B cell (primary cell): Measurements from ENCODE around the gene METTL26. TPM values are rescaled to one million over a fixed set of nuclear protein-coding genes. Genes with fewer than 3 reads are reported as not detected.

Experiments
- ATAC-seq: fragments of 200-7000 bp; cut with Tn5 transposase; one replicate; pipeline ENCODE4 v1.10.0; 2021; ENCODE audit warnings: low read depth, mild to moderate bottlenecking, moderate number of reproducible peaks, moderate library complexity
- CTCF ChIA-PET: fragments of 350-600 bp; sonication (Branson Sonifier 250); formaldehyde crosslinking; loops from one replicate; lab custom pipeline; 2021; ENCODE audit warnings: antibody characterized with exemption, inconsistent platforms; lab: Charles Lee
- POLR2A ChIA-PET: fragments of 350-600 bp; sonication (Branson Sonifier 250); formaldehyde crosslinking; loops from one replicate; lab custom pipeline; 2021; ENCODE audit warnings: antibody characterized with exemption; lab: Charles Lee
- DNase-seq: peaks from one replicate; pipeline ENCODE4 v3.0.0; 2013
- H2AFZ ChIP-seq: 2 replicates; pipeline ENCODE4 v1.6.1; 2012; ENCODE audit warnings: mild to moderate bottlenecking, low read depth, low read length; ENCODE audit not compliant: insufficient read depth, poor library complexity, severe bottlenecking
- H3K27ac ChIP-seq, 2 donors: 1 replicate in 1 of 2; 2 replicates in 1 of 2; pipeline ENCODE4 v1.5.1; 2012 to 2013; ENCODE audit warnings: low read length in 2 of 2, mild to moderate bottlenecking in 2 of 2, moderate library complexity in 1 of 2
- H3K27me3 ChIP-seq, 4 experiments: fragments of 200-600 bp in 1 of 4; sonication (generic) in 1 of 4; replicated peaks in 1 of 4; 1 replicate in 2 of 4; 2 replicates in 2 of 4; pipeline versions ENCODE4 v1.6.1 to v1.7.0; 2013 to 2016; ENCODE audit warnings: low read length in 3 of 4, mild to moderate bottlenecking in 2 of 4, mixed read lengths in 1 of 4, moderate library complexity in 1 of 4; ENCODE audit not compliant: insufficient read depth in 4 of 4, control insufficient read depth in 3 of 4; ENCODE audit errors: control extremely low read depth in 1 of 4
- H3K36me3 ChIP-seq, 2 experiments: replicated peaks in 1 of 2; 1 replicate in 1 of 2; 2 replicates in 1 of 2; pipeline versions ENCODE4 v1.6.1 to v1.7.1; 2013; ENCODE audit warnings: low read length in 1 of 2; ENCODE audit not compliant: insufficient read depth in 2 of 2, control insufficient read depth in 1 of 2; ENCODE audit errors: control extremely low read depth in 1 of 2, extremely low read depth in 1 of 2
- H3K4me1 ChIP-seq, 2 donors: fragments of 200-600 bp in 1 of 2; sonication (generic) in 1 of 2; 1 replicate in 1 of 2; 2 replicates in 1 of 2; pipeline versions ENCODE4 v1.5.1 to v1.6.1; 2013 to 2017; ENCODE audit warnings: low read length in 2 of 2; ENCODE audit not compliant: control insufficient read depth in 2 of 2, insufficient read depth in 2 of 2
- H3K4me2 ChIP-seq: replicated peaks from 2 replicates; pipeline ENCODE3; 2012; ENCODE audit warnings: mild to moderate bottlenecking, low read depth, low read length; ENCODE audit not compliant: poor library complexity, severe bottlenecking
- H3K4me3 ChIP-seq, 5 experiments: fragments of 200-600 bp in 1 of 5; sonication (generic) in 1 of 5; 1 replicate in 3 of 5; 2 replicates in 2 of 5; pipeline versions ENCODE4 v1.5.1 to v1.7.0; 2011 to 2016; ENCODE audit warnings: low read length in 4 of 5, mild to moderate bottlenecking in 4 of 5, low read depth in 2 of 5, control low read depth in 1 of 5, moderate library complexity in 1 of 5; ENCODE audit not compliant: insufficient read depth in 1 of 5; ENCODE audit errors: control extremely low read depth in 1 of 5, extremely low read depth in 1 of 5
- H3K79me2 ChIP-seq: fragments of 200-600 bp; sonication (generic); one replicate; pipeline ENCODE4 v1.6.0; 2016; ENCODE audit warnings: low read length; ENCODE audit not compliant: control insufficient read depth, insufficient read depth
- H3K9ac ChIP-seq: fragments of 200-600 bp; sonication (generic); 2 replicates; pipeline ENCODE4 v1.6.1; 2017; ENCODE audit warnings: mild to moderate bottlenecking, low read length, moderate library complexity
- H3K9me3 ChIP-seq, 3 donors: one replicate each; pipeline versions ENCODE4 v1.6.1 to v1.7.1; 2013; ENCODE audit warnings: low read length in 2 of 3; ENCODE audit not compliant: control insufficient read depth in 2 of 3, insufficient read depth in 1 of 3; ENCODE audit errors: control extremely low read depth in 1 of 3
- H4K20me1 ChIP-seq: 2 replicates; pipeline ENCODE4 v1.6.0; 2012; ENCODE audit warnings: mild to moderate bottlenecking, low read length; ENCODE audit not compliant: insufficient read depth, control insufficient read depth, poor library complexity, severe bottlenecking
- H3K27ac Mint-ChIP-seq: one replicate; pipeline ENCODE4 v1.8.0; 2021; ENCODE audit warnings: mixed read lengths
- H3K27me3 Mint-ChIP-seq: one replicate; pipeline ENCODE4 v1.8.0; 2021; ENCODE audit warnings: mixed read lengths
- H3K4me1 Mint-ChIP-seq: one replicate; pipeline ENCODE4 v1.8.0; 2021; ENCODE audit warnings: mixed read lengths
- H3K4me3 Mint-ChIP-seq: one replicate; pipeline ENCODE4 v1.8.0; 2021; ENCODE audit warnings: mixed read lengths
- H3K9me3 Mint-ChIP-seq: one replicate; pipeline ENCODE4 v1.8.0; 2022; ENCODE audit warnings: mixed read lengths; ENCODE audit not compliant: insufficient read depth
- CTCF ChIP-seq: fragments of 200-600 bp; IDR thresholded peaks from one replicate; pipeline ENCODE4 v1.8.0; 2022; ENCODE audit warnings: antibody characterized with exemption, mild to moderate bottlenecking
- EZH2 ChIP-seq: IDR thresholded peaks from 2 replicates; pipeline ENCODE4 v1.6.1; 2012; ENCODE audit warnings: borderline replicate concordance, low read depth, mild to moderate bottlenecking, moderate library complexity, low read length; ENCODE audit not compliant: insufficient read depth, poor library complexity, severe bottlenecking
- WGBS: methylation state at CpG from one replicate; pipeline ENCODE4 v1.1.5; 2013; ENCODE audit warnings: missing lambda C conversion rate; ENCODE audit not compliant: insufficient coverage; 5-methylcytosine and 5-hydroxymethylcytosine counted together
- intact Hi-C: fragments of 100-400 bp; cut with micrococcal nuclease; formaldehyde crosslinking; loops from one replicate; pipeline ENCODE4 v1.10.0; 2022
- polyA plus RNA-seq: library from polyadenylated mRNA; depleted of rRNA; stranded (reverse); fragments of >200 nt; gene quantifications from 2 replicates; pipeline ENCODE4 v1.2.3, GENCODE V29; 2012
- total RNA-seq, 2 donors: library from RNA; stranded (reverse); fragments of 120-200 nt in 1 of 2; gene quantifications; 1 replicate in 1 of 2; 2 replicates in 1 of 2; pipeline versions ENCODE4 v1.2.3 to v1.2.4, GENCODE V29; 2013 to 2022

The METTL26 gene
- total and polyA plus RNA-seq, 2 donors (not counting 1 experiment from before 2014, with no cell fraction given): 56.6 to 140 TPM

GRCh38 chr16:617855-618254 lies 18.2 kb downstream of the METTL26 start:
- WGBS: 94% methylated on average over 13 of the region's 16 CpGs
- no peaks in the 10 kb centered on the region for H3K36me3 ChIP-seq
- H3K9ac ChIP-seq: no peak overlapping the region
- ChIA-PET POLR2A (no interaction called here), CTCF (no interaction called here)
- no peaks in the 10 kb centered on the region for H3K9me3 ChIP-seq
- TF ChIP-seq EZH2 (no peak), CTCF (no peak)
- peaks cover 15% of the 10 kb centered on the region for H4K20me1 ChIP-seq
- peaks cover 0 to 3% of the 10 kb centered on the region in 2 donors for H3K4me1 ChIP-seq
- no peak overlapping the region for H3K4me2 ChIP-seq
- no peaks in the 10 kb centered on the region for H3K27me3 ChIP-seq
- peaks cover 9% of the 10 kb centered on the region for H3K4me1 Mint-ChIP-seq
- no peak for DNase-seq
- H3K27ac ChIP-seq: no peak overlapping the region
- H3K9me3 Mint-ChIP-seq: no peaks in the 10 kb centered on the region
- intact Hi-C loops: no loop called here
- no peak for ATAC-seq
- no peak overlapping the region for H3K4me3 ChIP-seq
- H3K79me2 ChIP-seq: peaks cover 21% of the 10 kb centered on the region
- no peaks in the 10 kb centered on the region for H3K27me3 Mint-ChIP-seq
- no peak overlapping the region for H2AFZ ChIP-seq
- no peak overlapping the region for H3K27ac Mint-ChIP-seq
- no peak overlapping the region for H3K4me3 Mint-ChIP-seq

GRCh38 chr16:616733-617586 lies 19.1 kb downstream of the METTL26 start:
- Histone ChIP-seq H3K9ac (no peak overlapping the region), H3K79me2 (peaks cover 21% of the 10 kb centered on the region), H3K4me2 (no peak overlapping the region), H2AFZ (no peak overlapping the region), H3K4me3 (no peak overlapping the region), H3K36me3 (no peaks in the 10 kb centered on the region), H4K20me1 (peaks cover 15% of the 10 kb centered on the region), H3K4me1 (peaks cover 0 to 3% of the 10 kb centered on the region in 2 donors), H3K9me3 (no peaks in the 10 kb centered on the region), H3K27ac (no peak overlapping the region), H3K27me3 (no peaks in the 10 kb centered on the region)
- no peak for ATAC-seq
- intact Hi-C loops: no loop called here
- Mint-ChIP-seq H3K27me3 (no peaks in the 10 kb centered on the region), H3K4me3 (no peak overlapping the region), H3K27ac (no peak overlapping the region), H3K4me1 (peaks cover 9% of the 10 kb centered on the region), H3K9me3 (no peaks in the 10 kb centered on the region)
- TF ChIP-seq CTCF: no peak
- TF ChIP-seq EZH2: no peak
- CTCF ChIA-PET: no interaction called here
- DNase-seq: no peak
- 97% methylated on average over 39 of the region's 39 CpGs for WGBS
- POLR2A ChIA-PET: interaction anchor here (0.7 kb wide), 1 partner anchor 25 kb away, joined by 4 read pairs; no protein-coding TSS in a partner anchor
